Brain pericyte (primary cell): ENCODE measurements around the gene ACVR1.
"Not testable (repeated sequence)": the region's sequence is repeated elsewhere in the genome, so short reads cannot be mapped to it uniquely, and the experiment has no call there.

ENCODE experiments used
- DNase-seq: peaks from one replicate; pipeline ENCODE4 v3.0.0-alpha.2; 2012; ENCODE audit warnings: low read depth, low spot score

The ACVR1 gene

GRCh38 chr2:157830696-157831570 lies 45.2 kb downstream of the ACVR1 start:
- peak; percentile 65 for DNase-seq

- no peak for DNase-seq
Measured at GRCh38 chr2:157830266-157830665, 45.9 kb downstream of the ACVR1 start.

- DNase-seq: no peak
Measured at GRCh38 chr2:157827377-157827776, 48.8 kb downstream of the ACVR1 start.

GRCh38 chr2:157826644-157827043 lies 49.5 kb downstream of the ACVR1 start:
- DNase-seq: not testable (repeated sequence)

- DNase-seq: no peak
Measured at GRCh38 chr2:157825885-157826284, 50.2 kb downstream of the ACVR1 start.

GRCh38 chr2:157822993-157823392 lies 53.1 kb downstream of the ACVR1 start:
- DNase-seq: no peak

- DNase-seq: no peak
Measured at GRCh38 chr2:157822533-157822932, 53.6 kb downstream of the ACVR1 start.

- DNase-seq: no peak
Measured at GRCh38 chr2:157821519-157822131, 54.5 kb downstream of the ACVR1 start.

- DNase-seq: no peak
Measured at GRCh38 chr2:157820193-157820592, 55.9 kb downstream of the ACVR1 start.

GRCh38 chr2:157819761-157820160 lies 56.4 kb downstream of the ACVR1 start:
- no peak for DNase-seq

GRCh38 chr2:157818227-157818626 lies 57.9 kb downstream of the ACVR1 start:
- DNase-seq: no peak

GRCh38 chr2:157815421-157815820 lies 60.7 kb downstream of the ACVR1 start:
- DNase-seq: no peak

- DNase-seq: no peak
Measured at GRCh38 chr2:157813467-157813866, 62.7 kb downstream of the ACVR1 start.

GRCh38 chr2:157810037-157810436 lies 66.1 kb downstream of the ACVR1 start:
- no peak for DNase-seq

- no peak for DNase-seq
Measured at GRCh38 chr2:157809212-157809611, 66.9 kb downstream of the ACVR1 start.

- no peak for DNase-seq
Measured at GRCh38 chr2:157808421-157808820, 67.7 kb downstream of the ACVR1 start.

- no peak for DNase-seq
Measured at GRCh38 chr2:157806426-157807077, 69.6 kb downstream of the ACVR1 start.

GRCh38 chr2:157805519-157805918 lies 70.6 kb downstream of the ACVR1 start:
- DNase-seq: no peak

GRCh38 chr2:157804355-157804754 lies 71.8 kb downstream of the ACVR1 start:
- DNase-seq: no peak

- no peak for DNase-seq
Measured at GRCh38 chr2:157803952-157804351, 72.2 kb downstream of the ACVR1 start.

- no peak for DNase-seq
Measured at GRCh38 chr2:157803476-157803875, 72.7 kb downstream of the ACVR1 start.

GRCh38 chr2:157800838-157801495 lies 75.2 kb downstream of the ACVR1 start:
- no peak for DNase-seq
